22Rv1 (cell line): Measurements from ENCODE around the gene CD72.

Source experiments
- CTCF ChIP-seq: fragments of 450-650 bp; IDR thresholded peaks from 2 replicates; pipeline ENCODE4 v1.5.1; 2017; ENCODE audit warnings: mild to moderate bottlenecking
- ZFX ChIP-seq: fragments of 450-650 bp; IDR thresholded peaks from 2 replicates; pipeline ENCODE4 v1.6.1; 2017; ENCODE audit warnings: antibody characterized with exemption, borderline replicate concordance

- TF ChIP-seq CTCF (no peak), ZFX (no peak)
These were observed 54.4 kb downstream of the CD72 start for GRCh38 chr9:35563791-35564197.
